ENCODE measurements around the gene ATP13A1. TPM values are rescaled to one million over a fixed set of nuclear protein-coding genes. Genes with fewer than 3 reads are reported as not detected.

The ATP13A1 gene
- 100 to 1,000 TPM in 1 of 4 donors, 10 to 100 TPM in 3; 59.3 to 104 (median 81.7) TPM for total RNA-seq

DNA sequence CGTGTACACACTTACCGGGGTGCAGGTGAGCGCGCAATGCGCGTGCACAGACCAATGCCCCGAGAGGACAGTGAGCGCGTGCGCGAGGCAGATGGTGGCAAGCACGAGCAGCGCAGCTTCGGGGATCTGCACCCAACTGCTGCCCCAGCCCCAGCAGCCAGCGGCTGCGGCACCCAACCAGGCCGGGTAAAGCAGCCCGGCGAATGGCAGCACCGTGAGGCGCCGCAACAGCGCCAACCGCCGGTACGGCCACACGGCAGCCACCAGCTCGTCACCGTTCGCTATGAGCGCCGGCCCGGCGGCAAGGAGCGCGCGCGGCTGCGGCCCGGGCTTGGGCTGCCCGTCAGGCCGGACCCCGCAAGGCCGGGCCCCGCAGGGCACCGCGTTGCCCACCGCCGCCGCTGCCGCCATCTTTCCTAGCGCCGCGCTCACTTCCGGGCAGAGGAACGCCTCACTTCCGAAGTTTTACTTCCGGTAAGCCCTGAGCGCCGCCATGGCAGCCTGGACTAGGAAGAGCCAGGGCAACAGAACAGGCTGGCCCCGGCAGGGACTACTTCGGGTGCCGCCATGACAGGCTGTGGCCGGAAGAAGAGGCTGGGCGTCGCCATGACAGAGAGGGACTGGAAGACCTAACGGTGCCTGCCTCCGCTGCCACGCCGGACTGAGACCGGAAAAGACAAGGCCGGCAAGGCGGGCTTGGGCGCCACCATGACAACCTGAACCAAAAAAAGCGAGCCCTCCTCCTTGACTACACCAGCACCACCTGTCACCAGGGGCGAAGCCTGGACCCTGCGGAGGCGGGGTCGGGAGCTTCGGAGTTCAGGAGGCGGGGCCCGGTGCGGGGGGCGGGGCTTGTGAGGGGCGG is at the start of gene ATP13A1:
TSS of gene ATP13A1 (minus strand) at position 421 of the 865 bp plus-strand sequence. CDS start at position 411, 10 bp downstream.
- peak within 1 kb of the TSS; percentile 87 to 95 (median 92) for H3K27ac ChIP-seq (replicated peaks in 1 of 4)
- TF ChIP-seq POLR2AphosphoS5 (IDR thresholded peaks at IDR 0.05) (peak; percentile 84 to 91), POLR2A (IDR thresholded peaks at IDR 0.05; ENCODE audit: low read depth) (no peak)
- TF ChIP-seq, protein P1, sequence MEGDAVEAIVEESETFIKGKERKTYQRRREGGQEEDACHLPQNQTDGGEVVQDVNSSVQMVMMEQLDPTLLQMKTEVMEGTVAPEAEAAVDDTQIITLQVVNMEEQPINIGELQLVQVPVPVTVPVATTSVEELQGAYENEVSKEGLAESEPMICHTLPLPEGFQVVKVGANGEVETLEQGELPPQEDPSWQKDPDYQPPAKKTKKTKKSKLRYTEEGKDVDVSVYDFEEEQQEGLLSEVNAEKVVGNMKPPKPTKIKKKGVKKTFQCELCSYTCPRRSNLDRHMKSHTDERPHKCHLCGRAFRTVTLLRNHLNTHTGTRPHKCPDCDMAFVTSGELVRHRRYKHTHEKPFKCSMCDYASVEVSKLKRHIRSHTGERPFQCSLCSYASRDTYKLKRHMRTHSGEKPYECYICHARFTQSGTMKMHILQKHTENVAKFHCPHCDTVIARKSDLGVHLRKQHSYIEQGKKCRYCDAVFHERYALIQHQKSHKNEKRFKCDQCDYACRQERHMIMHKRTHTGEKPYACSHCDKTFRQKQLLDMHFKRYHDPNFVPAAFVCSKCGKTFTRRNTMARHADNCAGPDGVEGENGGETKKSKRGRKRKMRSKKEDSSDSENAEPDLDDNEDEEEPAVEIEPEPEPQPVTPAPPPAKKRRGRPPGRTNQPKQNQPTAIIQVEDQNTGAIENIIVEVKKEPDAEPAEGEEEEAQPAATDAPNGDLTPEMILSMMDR (IDR thresholded peaks at IDR 0.05) = peak in 2 of 3 experiments; percentile 23
- intact Hi-C loops (cut with DNase I) = loop anchor here (5.0 to 10.0 kb wide), 2 partner anchors 114 to 241 kb away; partner anchors contain the start of gene ZNF93
- H3K9me3 ChIP-seq = no peaks in the 10 kb centered on the region
- H3K36me3 ChIP-seq = peaks cover 11 to 19% (median 16%) of the 10 kb centered on the region in 4 donors
- peak; percentile 98 for DNase-seq (ENCODE audit: extremely low spot score)
- peaks cover 21 to 43% (median 34%) of the 10 kb centered on the region in 4 donors for H3K4me1 ChIP-seq
- 0% methylated on average over 38 of the region's 85 CpGs for WGBS
- no peaks in the 10 kb centered on the region for H3K27me3 ChIP-seq
- H3K4me3 ChIP-seq = peak within 1 kb of the TSS; percentile 73 to 99 (median 94)

DNA sequence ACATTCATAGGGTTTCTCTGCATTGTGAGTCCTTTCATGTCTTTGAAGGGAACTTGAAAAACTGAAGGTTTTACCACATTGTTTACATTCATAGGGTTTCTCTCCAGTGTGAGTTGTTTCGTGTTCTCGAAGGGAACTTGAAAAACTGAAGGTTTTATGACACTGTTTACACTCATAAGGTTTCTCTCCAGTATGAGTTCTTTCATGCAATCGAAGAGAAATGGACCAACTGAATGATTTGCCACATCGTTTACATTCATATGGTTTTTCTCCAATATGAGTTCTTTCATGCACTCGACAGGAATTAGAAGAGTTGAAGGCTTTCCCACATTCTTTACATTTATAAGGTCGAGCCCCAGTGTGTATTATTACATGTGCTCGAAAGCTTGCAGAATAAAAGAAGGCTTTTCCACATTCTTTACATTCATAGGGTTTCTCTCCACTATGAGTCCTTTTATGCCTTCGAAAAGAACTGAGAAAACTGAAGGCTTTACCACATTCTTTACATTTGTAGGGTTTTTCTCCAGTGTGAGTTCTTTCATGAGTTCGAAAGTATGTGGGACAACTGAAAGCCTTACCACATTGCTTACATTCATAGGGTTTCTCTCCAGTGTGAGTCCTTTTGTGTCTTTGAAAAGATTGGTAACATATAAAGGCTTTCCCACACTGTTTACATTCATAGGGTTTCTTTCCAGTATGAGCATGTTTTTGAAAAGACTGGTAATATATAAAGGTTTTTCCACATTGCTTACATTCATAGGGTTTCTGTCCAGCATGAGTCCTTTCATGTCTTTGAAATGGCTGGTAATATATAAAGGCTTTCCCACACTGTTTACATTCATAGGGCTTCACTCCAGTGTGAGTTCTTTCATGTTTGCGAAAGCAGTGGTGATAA is 48.7 kb upstream of the ATP13A1 start:
- 98% methylated on average over 10 of the region's 10 CpGs for WGBS
- Histone ChIP-seq H3K4me1 (no peaks in the 10 kb centered on the region), H3K9me3 (peaks cover 46 to 100% (median 100%) of the 10 kb centered on the region in 4 donors), H3K36me3 (peaks cover 39 to 75% (median 58%) of the 10 kb centered on the region in 4 donors), H3K27ac (replicated peaks in 1 of 4) (no peak overlapping the region), H3K27me3 (no peaks in the 10 kb centered on the region), H3K4me3 (no peak overlapping the region)
- TF ChIP-seq, protein P1 (IDR thresholded peaks at IDR 0.05) = no peak
- TF ChIP-seq POLR2A (IDR thresholded peaks at IDR 0.05; ENCODE audit: low read depth) (no peak), EP300 (IDR thresholded peaks at IDR 0.05) (no peak), POLR2AphosphoS5 (IDR thresholded peaks at IDR 0.05) (no peak)
- intact Hi-C loops (cut with DNase I) = no loop called here
- DNase-seq (ENCODE audit: extremely low spot score) = no peak

DNA sequence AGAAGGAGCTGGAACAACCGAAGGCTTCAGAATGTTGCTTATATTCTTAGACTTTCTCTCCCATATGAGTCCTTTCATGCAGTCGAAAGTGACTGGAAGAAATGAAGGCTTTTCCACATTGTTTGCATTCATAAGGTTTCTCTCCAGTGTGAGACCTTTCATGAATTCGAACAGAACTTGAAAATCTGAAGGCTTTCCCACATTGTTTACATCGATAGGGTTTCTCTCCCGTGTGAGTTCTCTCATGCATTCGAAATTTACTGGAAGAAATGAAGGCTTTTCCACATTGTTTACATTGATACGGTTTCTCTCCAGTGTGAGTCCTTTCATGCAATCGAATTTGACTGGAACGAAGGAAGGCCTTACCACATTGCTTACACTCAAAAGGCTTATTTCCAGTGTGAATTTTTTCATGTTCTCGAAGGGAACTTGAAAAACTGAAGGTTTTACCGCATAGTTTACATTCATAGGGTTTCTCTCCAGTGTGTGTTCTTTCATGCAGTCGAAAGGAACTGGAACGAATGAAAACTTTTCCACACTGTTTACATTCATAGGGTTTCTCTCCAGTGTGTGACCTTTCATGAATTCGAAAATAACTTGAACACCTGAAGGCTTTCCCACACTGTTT is 47.9 kb upstream of the ATP13A1 start:
- TF ChIP-seq, protein P1 (IDR thresholded peaks at IDR 0.05) = no peak
- TF ChIP-seq EP300 (IDR thresholded peaks at IDR 0.05) (no peak), POLR2A (IDR thresholded peaks at IDR 0.05; ENCODE audit: low read depth) (no peak), POLR2AphosphoS5 (IDR thresholded peaks at IDR 0.05) (no peak)
- H3K4me3 ChIP-seq = no peak overlapping the region
- H3K4me1 ChIP-seq = no peaks in the 10 kb centered on the region
- DNase-seq (ENCODE audit: extremely low spot score) = no peak
- no peaks in the 10 kb centered on the region for H3K27me3 ChIP-seq
- peaks cover 38 to 68% (median 52%) of the 10 kb centered on the region in 4 donors for H3K36me3 ChIP-seq
- no peak overlapping the region for H3K27ac ChIP-seq (replicated peaks in 1 of 4)
- intact Hi-C loops (cut with DNase I) = no loop called here
- WGBS = 98% methylated on average over 14 of the region's 14 CpGs
- peaks cover 38 to 100% (median 99%) of the 10 kb centered on the region in 4 donors for H3K9me3 ChIP-seq

DNA sequence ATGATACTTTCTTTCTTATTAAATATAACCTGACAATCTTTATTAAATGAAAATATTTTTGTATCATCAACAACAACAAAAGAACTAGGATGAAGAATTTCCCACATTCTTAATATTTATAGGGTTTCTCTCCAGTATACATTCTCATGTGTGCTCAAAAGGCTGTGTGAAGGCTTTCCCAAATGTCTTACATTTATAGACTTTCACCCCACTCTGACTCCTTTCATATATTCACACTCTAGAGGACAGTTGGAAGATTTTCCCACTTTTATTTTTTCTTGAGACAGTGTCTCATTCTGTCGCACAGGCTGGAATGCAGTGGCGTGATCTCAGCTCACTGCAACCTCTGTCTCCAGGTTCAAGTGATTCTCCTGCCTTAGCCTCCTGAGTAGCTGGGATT is 47.0 kb upstream of the ATP13A1 start:
- no peaks in the 10 kb centered on the region for H3K4me1 ChIP-seq
- H3K27me3 ChIP-seq = no peaks in the 10 kb centered on the region
- H3K36me3 ChIP-seq = peaks cover 34 to 61% (median 52%) of the 10 kb centered on the region in 4 donors
- no peak overlapping the region for H3K27ac ChIP-seq (replicated peaks in 1 of 4)
- DNase-seq (ENCODE audit: extremely low spot score) = no peak
- 100% methylated on average over 2 of the region's 2 CpGs for WGBS
- intact Hi-C loops (cut with DNase I) = no loop called here
- TF ChIP-seq POLR2A (IDR thresholded peaks at IDR 0.05; ENCODE audit: low read depth) (no peak), EP300 (IDR thresholded peaks at IDR 0.05) (no peak), POLR2AphosphoS5 (IDR thresholded peaks at IDR 0.05) (no peak)
- no peak overlapping the region for H3K4me3 ChIP-seq
- H3K9me3 ChIP-seq = peaks cover 38 to 100% (median 98%) of the 10 kb centered on the region in 4 donors

All from esophagus muscularis mucosa (tissue), 4 donors.